CD4-positive, alpha-beta T cell (primary cell): ENCODE results near the gene COMMD7. TPM values are rescaled to one million over a fixed set of nuclear protein-coding genes. Genes with fewer than 3 reads are reported as not detected.
"Not testable (repeated sequence)": the region's sequence is repeated elsewhere in the genome, so short reads cannot be mapped to it uniquely, and the experiment has no call there.

Experiments used
- ATAC-seq: fragments of 200-7000 bp; cut with Tn5 transposase; one replicate; pipeline ENCODE4 v1.10.0; 2022; ENCODE audit warnings: mild to moderate bottlenecking; ENCODE audit not compliant: poor library complexity
- CTCF ChIA-PET: fragments of 350-600 bp; sonication (Branson Sonifier 250); formaldehyde crosslinking; loops from one replicate; lab custom pipeline; 2021; ENCODE audit warnings: antibody characterized with exemption, inconsistent platforms; lab: Charles Lee
- POLR2A ChIA-PET: fragments of 350-600 bp; sonication (Branson Sonifier 250); formaldehyde crosslinking; loops from one replicate; lab custom pipeline; 2021; ENCODE audit warnings: antibody characterized with exemption, inconsistent platforms; lab: Charles Lee
- DNase-seq, 14 experiments: peaks; one replicate each; pipeline ENCODE4 v3.0.0-alpha.2; 2013 to 2020; ENCODE audit warnings: mixed read lengths in 2 of 14
- H3K27ac ChIP-seq, 2 donors: one replicate each; pipeline versions ENCODE4 v1.5.1 to v1.7.0; 2013; ENCODE audit warnings: low read length in 2 of 2, low read depth in 1 of 2, mild to moderate bottlenecking in 1 of 2
- H3K27me3 ChIP-seq, 2 experiments: 1 replicate in 1 of 2; 2 replicates in 1 of 2; pipeline versions ENCODE4 v1.6.1 to v1.7.0; 2013; ENCODE audit warnings: low read length in 2 of 2, control low read depth in 1 of 2, mild to moderate bottlenecking in 1 of 2, moderate library complexity in 1 of 2; ENCODE audit not compliant: insufficient read depth in 2 of 2, control insufficient read depth in 1 of 2
- H3K36me3 ChIP-seq: one replicate; pipeline ENCODE4 v1.6.1; 2013; ENCODE audit warnings: low read length, control low read depth; ENCODE audit not compliant: insufficient read depth
- H3K4me1 ChIP-seq: one replicate; pipeline ENCODE4 v1.6.1; 2013; ENCODE audit warnings: low read length, control low read depth; ENCODE audit not compliant: insufficient read depth
- H3K4me3 ChIP-seq: one replicate; pipeline ENCODE4 v1.5.1; 2013; ENCODE audit warnings: mild to moderate bottlenecking, low read length, moderate library complexity
- H3K9me3 ChIP-seq, 2 experiments: 1 replicate in 1 of 2; 2 replicates in 1 of 2; pipeline versions ENCODE4 v1.6.1 to v1.7.0; 2013; ENCODE audit warnings: low read length in 2 of 2, mild to moderate bottlenecking in 2 of 2, control low read depth in 1 of 2, moderate library complexity in 1 of 2; ENCODE audit not compliant: control insufficient read depth in 1 of 2, insufficient read depth in 1 of 2
- H3K27ac Mint-ChIP-seq: one replicate; pipeline ENCODE4 v1.8.0; 2020; ENCODE audit warnings: mixed read lengths
- H3K27me3 Mint-ChIP-seq: one replicate; pipeline ENCODE4 v1.8.0; 2021; ENCODE audit warnings: mixed read lengths
- H3K36me3 Mint-ChIP-seq: one replicate; pipeline ENCODE4 v1.8.0; 2021; ENCODE audit warnings: low read depth, mixed read lengths
- H3K4me1 Mint-ChIP-seq: one replicate; pipeline ENCODE4 v1.8.0; 2021; ENCODE audit warnings: low read depth, mixed read lengths
- H3K4me3 Mint-ChIP-seq: one replicate; pipeline ENCODE4 v1.8.0; 2020; ENCODE audit warnings: mild to moderate bottlenecking, mixed read lengths
- H3K9me3 Mint-ChIP-seq: one replicate; pipeline ENCODE4 v1.8.0; 2020; ENCODE audit warnings: mixed read lengths
- CTCF ChIP-seq: fragments of 200-600 bp; IDR thresholded peaks from one replicate; pipeline ENCODE4 v1.8.0; 2022; ENCODE audit warnings: antibody characterized with exemption, mild to moderate bottlenecking
- intact Hi-C, 2 experiments: fragments of 100-400 bp; cut with DNase I in 1 of 2; cut with micrococcal nuclease in 1 of 2; formaldehyde crosslinking; loops; one replicate each; pipeline versions ENCODE4 v1.15.1 to v1.9.0; 2023 to 2025; cut with DNase I, micrococcal nuclease
- total RNA-seq, 174 experiments: library from RNA in 2 of 174; stranded (reverse) in 2 of 174; gene quantifications; one replicate each; pipeline ENCODE4 v1.2.3 and lab custom pipeline; 2021 to 2026

The COMMD7 gene
- total RNA-seq, 2 experiments from 2014 or later: 30.3 to 30.4 TPM

- H3K9me3 Mint-ChIP-seq: no peaks in the 10 kb centered on the region
- H3K27ac Mint-ChIP-seq: no peak overlapping the region
- H3K4me3 ChIP-seq: no peak overlapping the region
- ChIA-PET CTCF (interaction anchor here (0.7 kb wide), 1 partner anchor 77 kb away, joined by 3 read pairs; no protein-coding TSS in a partner anchor), POLR2A (no interaction called here)
- H3K36me3 Mint-ChIP-seq: no peaks in the 10 kb centered on the region
- ATAC-seq (no peak), DNase-seq (no peak)
- no peak for TF ChIP-seq CTCF
- no peak overlapping the region for H3K27ac ChIP-seq
- no peaks in the 10 kb centered on the region for H3K27me3 Mint-ChIP-seq
- H3K4me3 Mint-ChIP-seq: no peak overlapping the region
- no peaks in the 10 kb centered on the region for H3K36me3 ChIP-seq
- H3K4me1 Mint-ChIP-seq: peaks cover 18% of the 10 kb centered on the region
- peaks cover 14% of the 10 kb centered on the region for H3K4me1 ChIP-seq
- no peaks in the 10 kb centered on the region for H3K27me3 ChIP-seq
- H3K9me3 ChIP-seq: no peaks in the 10 kb centered on the region
- intact Hi-C loops: loop anchor here in 1 of 2 experiments (10.0 kb wide), 1 partner anchor 248 kb away; no protein-coding TSS in a partner anchor
Observed at GRCh38 chr20:32773223-32773622, 30.0 kb upstream of the COMMD7 start.

- no peak overlapping the region for H3K27ac ChIP-seq
- H3K9me3 ChIP-seq: no peaks in the 10 kb centered on the region
- peaks cover 14% of the 10 kb centered on the region for H3K4me1 ChIP-seq
- no peaks in the 10 kb centered on the region for H3K9me3 Mint-ChIP-seq
- H3K27me3 ChIP-seq: no peaks in the 10 kb centered on the region
- H3K4me3 Mint-ChIP-seq: no peak overlapping the region
- H3K4me3 ChIP-seq: no peak overlapping the region
- no peaks in the 10 kb centered on the region for H3K36me3 ChIP-seq
- ChIA-PET POLR2A (interaction anchor here (1.5 kb wide), 1 partner anchor 9 kb away, joined by 5 read pairs; no protein-coding TSS in a partner anchor), CTCF (no interaction called here)
- TF ChIP-seq CTCF: no peak
- peak overlapping the region; percentile 15 for H3K27ac Mint-ChIP-seq
- H3K4me1 Mint-ChIP-seq: peaks cover 18% of the 10 kb centered on the region
- DNase-seq: no peak
- no peaks in the 10 kb centered on the region for H3K27me3 Mint-ChIP-seq
- ATAC-seq: no peak
- intact Hi-C loops: loop anchor here in 1 of 2 experiments (10.0 kb wide), 1 partner anchor 247 kb away; no protein-coding TSS in a partner anchor
- H3K36me3 Mint-ChIP-seq: no peaks in the 10 kb centered on the region
Observed at GRCh38 chr20:32772046-32772445, 28.8 kb upstream of the COMMD7 start.

- DNase-seq (no peak), ATAC-seq (no peak)
- CTCF ChIA-PET: interaction anchor here (1.5 kb wide), 1 partner anchor 11 kb away, joined by 3 read pairs; no protein-coding TSS in a partner anchor
- H3K9me3 ChIP-seq: no peaks in the 10 kb centered on the region
- intact Hi-C loops: no loop called here
- H3K4me3 Mint-ChIP-seq: no peak overlapping the region
- H3K36me3 Mint-ChIP-seq: no peaks in the 10 kb centered on the region
- H3K27me3 Mint-ChIP-seq: no peaks in the 10 kb centered on the region
- TF ChIP-seq CTCF: no peak
- no peak overlapping the region for H3K27ac ChIP-seq
- peaks cover 26% of the 10 kb centered on the region for H3K4me1 Mint-ChIP-seq
- H3K27ac Mint-ChIP-seq: no peak overlapping the region
- POLR2A ChIA-PET: no interaction called here
- peaks cover 25% of the 10 kb centered on the region for H3K4me1 ChIP-seq
- no peaks in the 10 kb centered on the region for H3K27me3 ChIP-seq
- H3K9me3 Mint-ChIP-seq: no peaks in the 10 kb centered on the region
- no peak overlapping the region for H3K4me3 ChIP-seq
- H3K36me3 ChIP-seq: no peaks in the 10 kb centered on the region
Observed at GRCh38 chr20:32767418-32768198, 24.3 kb upstream of the COMMD7 start.

GRCh38 chr20:32765230-32765875 lies 22.1 kb upstream of the COMMD7 start:
- intact Hi-C loops, H3K36me3 ChIP-seq, H3K4me3 ChIP-seq, H3K36me3 Mint-ChIP-seq, H3K27me3 ChIP-seq, H3K9me3 ChIP-seq, POLR2A ChIA-PET, DNase-seq, ATAC-seq, CTCF ChIA-PET, H3K27ac ChIP-seq, H3K9me3 Mint-ChIP-seq, H3K27me3 Mint-ChIP-seq, H3K27ac Mint-ChIP-seq: not testable (repeated sequence)
- H3K4me1 ChIP-seq: peaks cover 20% of the 10 kb centered on the region
- Mint-ChIP-seq H3K4me1 (peaks cover 13% of the 10 kb centered on the region), H3K4me3 (peak overlapping the region; percentile 79)
